Progenitor cell of endocrine pancreas (in vitro differentiated cells): ENCODE results near the gene GNG4. TPM values are rescaled to one million over a fixed set of nuclear protein-coding genes. Genes with fewer than 3 reads are reported as not detected.
A peak's percentile ranks its signal among the peaks of the same experiment; 100 is the strongest.
"Not testable (repeated sequence)": the region's sequence is repeated elsewhere in the genome, so short reads cannot be mapped to it uniquely, and the experiment has no call there.

Experiments
- DNase-seq: peaks from one replicate; pipeline ENCODE4 v3.0.0; 2021; ENCODE audit warnings: low spot score; ENCODE audit not compliant: unreplicated experiment
- H3K27ac Mint-ChIP-seq: 2 replicates; pipeline ENCODE4 v1.8.0; 2021; ENCODE audit warnings: mild to moderate bottlenecking, moderate library complexity, mixed read lengths
- H3K27me3 Mint-ChIP-seq: 2 replicates; pipeline ENCODE4 v1.8.0; 2021; ENCODE audit warnings: mixed read lengths
- H3K36me3 Mint-ChIP-seq: 2 replicates; pipeline ENCODE4 v1.8.0; 2022; ENCODE audit warnings: mixed read lengths; ENCODE audit not compliant: insufficient read depth
- H3K4me1 Mint-ChIP-seq: 2 replicates; pipeline ENCODE4 v1.8.0; 2021; ENCODE audit warnings: low read depth, mixed read lengths
- H3K4me3 Mint-ChIP-seq: 2 replicates; pipeline ENCODE4 v1.8.0; 2021; ENCODE audit warnings: low read depth, mild to moderate bottlenecking, moderate library complexity, mixed read lengths
- H3K9me3 Mint-ChIP-seq: 2 replicates; pipeline ENCODE4 v1.8.0; 2021; ENCODE audit warnings: low read depth, mixed read lengths
- CTCF ChIP-seq: fragments of 200-600 bp; sonication (generic); IDR thresholded peaks from one replicate; pipeline ENCODE4 v1.5.0; 2021; ENCODE audit warnings: antibody characterized with exemption, mild to moderate bottlenecking; ENCODE audit not compliant: unreplicated experiment
- total RNA-seq: library from RNA; stranded (reverse); gene quantifications from 2 replicates; pipeline ENCODE4 v1.2.1, GENCODE V29; 2021

GNG4 gene
- total RNA-seq, 1 donor from 2014 or later: 26.7 TPM

GRCh38 chr1:235599536-235599935 is 50.0 kb downstream of the GNG4 start:
- DNase-seq: no peak
- no peaks in the 10 kb centered on the region for H3K4me1 Mint-ChIP-seq
- H3K36me3 Mint-ChIP-seq: no peaks in the 10 kb centered on the region
- no peak for TF ChIP-seq CTCF
- peak overlapping the region; percentile 37 for H3K27ac Mint-ChIP-seq
- no peaks in the 10 kb centered on the region for H3K27me3 Mint-ChIP-seq
- no peak overlapping the region for H3K4me3 Mint-ChIP-seq
- H3K9me3 Mint-ChIP-seq: no peaks in the 10 kb centered on the region

DNA sequence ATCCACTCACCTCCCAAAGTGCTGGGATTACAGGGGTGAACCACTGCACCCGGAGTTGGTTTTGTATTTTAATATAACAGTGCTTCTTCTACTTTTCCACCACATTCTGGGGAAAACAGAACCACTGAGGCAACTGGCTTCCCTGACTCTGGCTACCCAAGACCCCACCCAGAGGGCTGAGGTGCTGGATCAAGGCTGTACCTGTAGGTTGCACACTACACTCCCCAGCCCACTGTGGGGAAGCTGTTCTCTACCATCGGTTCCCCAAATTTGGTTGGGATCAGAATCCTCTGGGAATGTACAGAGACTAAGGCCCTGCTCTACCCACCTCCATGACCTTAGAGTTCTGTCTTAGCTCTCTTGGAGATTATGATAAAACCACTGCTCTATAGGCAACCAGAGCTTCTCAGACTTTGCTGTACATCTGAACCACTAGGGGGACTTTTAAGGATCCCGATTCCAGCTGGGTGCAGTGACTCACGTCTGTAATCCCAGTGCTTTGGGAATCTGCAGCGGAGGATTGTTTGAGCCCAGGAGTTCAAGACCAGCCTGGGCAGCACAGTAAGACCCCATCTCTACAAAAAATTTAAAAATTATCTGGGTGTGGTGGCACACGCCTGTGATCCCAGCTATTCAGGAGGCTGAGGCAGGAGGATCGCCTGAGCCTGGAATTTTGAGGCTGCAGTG is 51.6 kb downstream of the GNG4 start:
- Mint-ChIP-seq H3K9me3 (no peaks in the 10 kb centered on the region), H3K27ac (no peak overlapping the region), H3K27me3 (no peaks in the 10 kb centered on the region), H3K36me3 (peaks cover 6% of the 10 kb centered on the region), H3K4me3 (no peak overlapping the region), H3K4me1 (no peaks in the 10 kb centered on the region)
- peak; percentile 45 for TF ChIP-seq CTCF
- no peak for DNase-seq

DNA sequence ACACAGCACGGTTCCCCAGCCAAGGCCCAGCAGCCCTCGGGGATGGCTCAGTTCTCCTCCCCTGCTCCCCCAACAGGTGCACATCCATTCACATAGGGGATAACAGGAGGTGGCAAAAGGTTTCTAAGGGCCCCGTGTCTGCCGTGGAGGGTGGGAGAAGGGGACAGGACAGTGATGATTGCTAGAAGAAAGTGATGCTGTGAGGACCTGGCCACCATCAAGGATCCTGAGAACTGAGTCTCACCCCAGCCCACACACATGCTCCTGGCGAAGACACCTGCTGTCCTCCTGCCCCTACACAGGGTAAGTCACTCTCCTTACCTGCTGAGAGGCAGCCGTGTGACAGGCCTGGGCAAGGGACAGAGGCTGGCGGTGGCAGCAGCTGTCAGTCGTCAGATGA is 54.5 kb downstream of the GNG4 start:
- Mint-ChIP-seq H3K36me3 (peaks cover 9% of the 10 kb centered on the region), H3K4me3 (no peak overlapping the region), H3K9me3 (no peaks in the 10 kb centered on the region), H3K27me3 (no peaks in the 10 kb centered on the region), H3K27ac (no peak overlapping the region), H3K4me1 (peaks cover 5% of the 10 kb centered on the region)
- TF ChIP-seq CTCF: no peak
- no peak for DNase-seq

DNA sequence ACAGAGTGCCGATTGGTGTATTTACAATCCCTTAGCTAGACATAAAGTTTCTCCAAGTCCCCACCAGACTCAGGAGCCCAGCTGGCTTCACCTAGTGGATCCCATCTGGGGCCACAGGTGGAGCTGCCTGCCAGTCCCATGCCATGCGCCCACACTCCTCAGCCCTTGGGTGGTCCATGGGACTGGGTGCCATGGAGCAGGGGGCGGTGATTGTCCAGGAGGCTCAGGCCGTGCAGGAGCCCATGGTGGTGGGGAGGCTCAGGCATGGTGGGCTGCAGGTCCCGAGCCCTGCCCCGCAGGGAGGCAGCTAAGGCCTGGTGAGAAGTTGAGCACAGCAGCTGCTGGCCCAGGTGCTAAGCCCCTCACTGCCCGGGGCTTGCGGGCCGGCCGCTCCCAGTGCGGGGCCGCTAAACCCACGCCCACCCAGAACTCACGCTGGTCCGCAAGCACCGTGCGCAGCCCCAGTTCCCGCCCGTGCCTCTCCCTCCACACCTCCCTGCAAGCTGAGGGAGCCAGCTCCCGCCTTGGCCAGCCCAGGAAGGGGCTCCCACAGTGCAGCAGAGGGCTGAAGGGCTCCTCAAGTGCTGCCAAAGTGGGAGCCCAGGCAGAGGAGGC is 55.2 kb downstream of the GNG4 start:
- peaks cover 13% of the 10 kb centered on the region for H3K36me3 Mint-ChIP-seq
- not testable (repeated sequence) for H3K9me3 Mint-ChIP-seq, H3K4me3 Mint-ChIP-seq, H3K4me1 Mint-ChIP-seq, H3K27ac Mint-ChIP-seq, H3K27me3 Mint-ChIP-seq, DNase-seq

- Mint-ChIP-seq H3K27me3 (no peaks in the 10 kb centered on the region), H3K36me3 (peaks cover 21% of the 10 kb centered on the region), H3K4me1 (peaks cover 5% of the 10 kb centered on the region), H3K27ac (no peak overlapping the region), H3K4me3 (no peak overlapping the region), H3K9me3 (peaks cover 8% of the 10 kb centered on the region)
- no peak for TF ChIP-seq CTCF
- DNase-seq: no peak
These were observed 60.6 kb downstream of the GNG4 start for GRCh38 chr1:235588916-235589515.
